ENCODE data around the gene RXRG.

Gene RXRG

DNA sequence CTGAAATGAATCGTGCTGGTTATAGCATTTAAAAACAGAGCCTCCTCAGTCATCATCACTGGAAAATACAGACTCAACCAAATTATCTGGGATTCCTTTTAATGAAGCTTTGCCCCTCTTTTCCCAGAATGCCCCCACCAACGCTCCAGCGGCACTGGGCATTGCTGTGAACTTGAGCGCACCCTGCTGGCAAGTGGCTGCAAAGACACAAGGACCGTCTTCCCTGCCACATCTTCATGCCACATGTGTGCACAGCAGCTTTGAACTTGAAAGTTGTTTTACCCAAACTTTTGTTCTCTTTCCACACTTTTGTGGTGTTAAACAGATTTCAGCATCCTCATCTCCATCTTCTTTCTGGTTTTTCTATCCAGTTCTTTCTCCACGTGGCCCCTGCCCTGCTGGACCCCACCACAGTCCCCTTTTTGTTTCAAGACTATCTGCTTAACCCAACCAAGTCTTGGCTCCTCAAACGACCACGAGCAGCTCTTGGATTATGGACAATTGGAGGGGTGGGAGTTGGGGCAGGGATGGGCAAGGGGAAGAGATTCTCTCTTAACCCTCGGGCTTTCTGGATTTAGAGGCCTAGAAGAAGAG, 75.6 kb downstream of the RXRG start:
- DNase-seq (ENCODE audit: low read depth in 2 of 2): peak in 1 of 2 donors; percentile 26

DNA sequence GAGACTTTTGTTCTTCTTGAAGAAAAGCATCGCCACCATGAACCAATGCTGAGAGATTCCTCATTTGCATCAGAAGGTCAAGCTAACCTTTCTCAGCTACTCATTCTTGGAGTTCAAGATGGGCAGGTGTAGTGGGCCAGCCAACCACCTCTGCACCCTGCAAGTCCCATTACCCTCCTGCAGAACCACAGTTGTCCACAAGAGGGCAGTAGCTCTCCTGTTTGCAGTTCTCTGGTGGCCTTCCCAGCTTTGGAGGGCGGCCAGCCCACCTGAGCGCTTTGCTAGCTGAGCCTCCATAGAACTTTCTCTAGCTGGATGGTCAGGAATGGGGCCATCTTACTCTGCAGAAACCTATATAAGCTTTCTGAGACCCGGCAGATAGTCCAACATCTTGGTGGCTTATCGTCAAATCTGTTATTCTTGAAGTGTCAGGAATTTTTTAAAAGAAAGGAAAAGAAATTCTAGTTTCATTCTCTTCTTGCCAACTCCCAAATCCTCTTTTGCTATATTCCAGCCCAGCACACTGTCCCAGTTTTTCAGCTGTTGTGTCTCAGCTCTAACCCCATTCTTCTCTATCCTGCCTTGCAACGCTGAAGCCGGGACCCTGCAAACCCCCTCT, 77.4 kb downstream of the RXRG start:
- peak; percentile 60 to 61 for DNase-seq (ENCODE audit: low read depth in 2 of 2)

DNA sequence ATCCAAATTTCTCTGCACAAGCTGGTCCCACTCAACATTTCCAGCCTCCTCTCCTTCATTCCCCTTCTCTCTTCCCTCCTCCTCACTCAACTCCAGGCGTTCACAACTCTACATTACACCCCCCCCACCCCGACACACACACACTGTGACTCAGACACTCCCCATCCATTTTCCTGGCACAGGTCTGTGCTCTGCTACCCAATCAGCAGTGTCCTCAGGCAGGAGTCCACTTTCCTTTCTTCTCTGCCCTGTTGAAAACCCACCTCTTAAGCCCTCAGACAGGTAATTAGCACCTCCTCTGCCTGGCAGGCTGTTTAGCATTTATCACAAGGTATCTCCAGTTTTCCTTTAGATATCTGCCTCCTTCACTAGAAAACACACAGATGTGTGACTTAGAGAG, 79.6 kb downstream of the RXRG start:
- DNase-seq (ENCODE audit: low read depth in 2 of 2): no peak

DNA sequence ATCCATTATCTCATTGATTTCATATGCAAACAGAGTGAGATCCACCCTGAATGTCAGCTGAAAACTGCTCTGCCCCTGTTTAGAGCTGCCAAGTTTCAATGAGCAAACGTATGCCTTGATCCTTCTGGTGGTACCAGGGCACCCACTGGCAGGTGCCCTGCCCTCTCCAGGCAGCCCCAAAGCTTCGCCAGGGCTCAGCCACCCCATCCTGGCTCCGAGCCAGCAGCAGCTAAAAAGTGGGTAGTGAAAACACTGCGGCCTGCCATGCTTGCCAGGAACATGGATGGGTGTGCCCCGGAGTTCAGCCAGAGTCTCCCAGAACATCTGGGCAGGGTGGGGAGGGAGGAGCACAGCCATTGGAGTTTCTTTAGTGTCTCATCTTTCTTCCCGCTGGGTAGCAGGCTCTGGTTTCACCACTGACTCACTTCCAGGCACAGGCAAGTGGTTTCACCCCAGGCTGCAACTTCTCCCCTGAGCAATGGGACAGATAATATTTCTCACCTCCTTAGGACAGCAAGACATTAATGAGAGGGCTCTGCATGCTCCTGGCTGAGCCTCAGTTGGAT, 80.3 kb downstream of the RXRG start:
- DNase-seq (ENCODE audit: low read depth in 2 of 2): no peak

DNA sequence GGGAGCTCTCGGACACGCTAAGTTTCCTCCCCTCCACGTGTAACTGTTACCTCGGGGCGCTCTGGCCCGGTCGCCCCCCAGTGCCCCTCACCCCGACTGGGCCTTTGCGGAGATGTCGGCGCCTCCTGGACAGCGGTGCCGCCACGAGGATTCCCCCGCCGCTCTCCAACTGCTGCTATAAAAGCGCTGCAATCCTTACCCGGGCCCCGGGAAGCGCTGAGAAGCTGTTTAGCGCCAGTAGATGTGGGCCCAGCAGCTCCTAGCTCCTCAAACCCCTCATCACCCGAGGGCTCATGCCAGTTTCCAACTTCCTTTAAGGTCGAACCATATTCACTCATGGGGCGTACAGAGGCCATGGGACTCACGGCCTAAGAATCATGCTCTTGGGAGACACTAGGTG, 88.0 kb downstream of the RXRG start:
- no peak for DNase-seq (ENCODE audit: low read depth in 2 of 2)

DNA sequence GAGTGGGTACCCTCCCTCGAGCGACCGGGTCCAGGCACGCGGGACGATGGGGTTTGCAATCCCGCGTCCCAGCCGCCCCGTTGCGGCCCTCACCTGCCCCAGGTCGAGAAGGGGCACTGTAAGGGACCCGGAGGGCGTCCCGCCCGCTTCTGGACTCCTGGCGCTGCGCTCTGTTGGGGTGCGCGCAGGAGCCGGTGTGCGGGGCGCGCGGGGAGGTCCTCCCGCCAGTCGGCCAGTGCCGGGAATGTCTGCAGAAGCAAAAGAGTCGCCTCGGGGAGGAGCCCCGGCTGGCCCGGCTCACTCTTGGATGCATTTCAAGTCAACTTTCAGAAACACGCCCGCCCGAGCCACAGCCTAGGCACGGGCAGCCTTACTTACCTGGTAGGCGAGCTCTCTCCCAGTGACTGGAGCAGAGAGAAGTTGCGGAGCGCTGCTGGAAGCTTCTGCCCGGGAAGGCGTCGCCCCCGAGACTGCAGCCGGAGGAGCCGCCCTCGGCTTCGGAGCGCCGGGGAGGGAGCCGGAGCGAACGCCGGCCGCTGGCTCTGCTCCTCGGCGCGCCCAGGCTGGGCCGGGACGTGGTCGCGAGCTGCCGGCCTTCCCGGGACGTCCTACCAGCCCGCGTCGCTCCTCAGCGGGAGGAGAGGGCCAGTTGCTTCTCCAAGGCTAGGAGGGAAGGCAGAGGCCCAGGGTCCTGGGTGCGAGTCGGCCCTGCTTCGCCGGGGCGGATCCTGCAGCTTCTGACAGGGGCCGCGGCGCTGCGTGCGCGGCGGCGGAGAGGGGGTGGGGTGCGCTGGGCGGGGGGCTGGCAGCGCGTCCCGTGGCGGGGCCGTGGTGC, 88.7 kb downstream of the RXRG start, which contains the start of gene LMX1A:
Gene LMX1A, minus strand, starts transcription at position 739 of the 835 bp plus-strand sequence. CDS start 1,156 bp downstream, outside the sequence.
- no peak for DNase-seq (ENCODE audit: low read depth in 2 of 2)

DNA sequence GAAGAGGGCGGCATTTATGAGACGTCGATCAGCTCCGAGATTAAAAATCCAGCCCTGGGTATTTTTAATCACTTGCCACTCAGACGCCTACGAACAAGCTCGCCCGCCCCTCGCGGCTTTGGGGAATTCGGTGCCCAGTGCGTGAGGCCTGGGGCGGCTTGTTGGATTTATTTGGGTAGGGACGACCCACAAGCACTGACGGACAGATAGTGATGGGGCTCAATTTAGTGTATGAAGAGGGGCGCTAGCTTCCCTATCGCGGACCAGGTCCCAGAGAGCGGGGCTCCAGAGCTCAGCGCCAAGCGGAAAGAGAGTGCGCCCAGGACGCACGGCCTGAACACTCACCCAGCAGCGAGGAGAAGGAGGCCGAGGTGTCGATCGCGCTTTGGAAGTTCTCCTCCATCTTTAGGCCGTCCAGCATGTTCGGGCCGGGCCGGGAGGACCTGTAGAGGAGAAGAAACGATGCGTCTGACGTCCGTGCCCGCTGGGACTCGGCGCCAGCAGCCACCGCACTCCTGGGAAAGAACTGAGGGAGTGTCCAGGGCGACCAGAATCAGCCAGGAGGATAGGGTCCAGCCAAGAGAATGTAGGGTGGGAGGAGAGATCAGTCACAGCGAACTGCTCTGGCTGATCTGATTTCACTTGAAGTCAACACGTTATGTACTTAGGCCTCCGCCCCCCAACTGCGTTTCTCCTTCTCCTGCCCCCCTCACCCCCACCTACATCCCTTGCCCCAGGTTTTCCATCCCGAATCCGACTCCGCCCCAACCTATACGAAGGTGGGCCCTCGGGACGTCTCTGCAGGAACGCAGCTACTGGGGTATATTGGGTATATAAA, 89.6 kb downstream of the RXRG start:
- no peak for DNase-seq (ENCODE audit: low read depth in 2 of 2)

DNA sequence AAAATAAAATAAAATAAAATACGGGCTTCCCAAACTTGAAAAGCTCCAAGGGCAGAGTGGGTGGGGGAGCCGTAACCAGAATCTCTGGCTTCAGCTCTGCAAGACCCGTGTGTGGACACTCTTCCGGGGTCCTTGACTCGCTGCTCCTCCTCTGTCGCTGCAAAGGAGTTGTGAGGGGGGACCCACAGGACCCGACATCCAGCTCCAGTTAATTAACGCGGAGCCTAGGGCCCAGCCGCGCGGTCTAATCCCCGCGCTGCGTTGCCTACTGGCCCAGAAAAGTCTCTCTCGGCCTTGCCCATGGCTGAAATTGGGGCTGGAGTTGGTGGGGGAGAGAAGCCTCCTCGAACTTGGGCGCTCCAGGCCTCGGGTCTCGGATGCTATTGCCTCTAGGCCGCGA, 90.2 kb downstream of the RXRG start:
- DNase-seq (ENCODE audit: low read depth in 2 of 2): no peak

DNA sequence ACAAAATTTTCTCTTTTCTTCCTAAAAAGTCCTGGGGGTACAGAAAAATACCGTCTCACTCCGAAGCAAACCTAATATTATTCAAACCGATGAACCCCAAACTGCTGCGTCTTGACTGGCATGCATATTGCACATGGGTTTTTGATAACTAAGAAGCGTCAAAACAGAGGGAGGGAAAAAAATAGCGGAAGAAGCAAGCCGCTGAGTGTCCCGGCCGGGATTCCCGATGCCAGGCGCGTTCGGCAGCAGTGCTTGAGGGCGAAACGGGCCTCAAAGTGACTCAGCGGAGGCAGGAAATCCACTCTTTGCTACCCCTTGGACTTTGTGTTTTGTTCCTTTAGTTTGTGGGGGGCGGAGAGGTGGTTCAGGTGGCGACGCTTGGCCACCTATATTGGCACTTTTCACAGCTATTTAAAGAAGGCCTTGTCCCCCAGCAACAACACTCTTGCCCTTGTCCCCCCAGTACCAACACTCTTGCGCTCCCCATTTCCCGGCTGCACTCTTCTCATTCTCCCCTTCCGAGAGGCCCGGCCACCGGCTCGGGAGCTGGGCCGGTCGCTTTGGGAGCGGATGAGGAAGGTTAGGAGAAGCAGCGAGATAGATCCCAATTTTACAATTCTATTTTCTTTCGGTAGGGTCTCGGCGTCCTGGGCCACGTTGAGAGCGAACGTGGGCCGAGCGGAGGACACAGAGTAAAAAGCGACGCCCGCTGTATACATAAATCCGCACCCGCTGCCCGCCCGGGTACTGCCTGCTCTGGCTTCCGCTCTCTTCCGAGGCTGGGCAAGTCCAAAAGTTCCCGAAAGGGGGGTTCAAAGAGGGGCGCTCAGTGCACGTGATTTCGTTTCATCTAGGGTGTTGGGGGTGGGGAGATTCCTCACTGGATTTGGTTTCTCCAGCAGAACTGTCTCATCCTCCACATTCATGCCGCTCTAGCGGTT, 90.9 kb downstream of the RXRG start:
- no peak for DNase-seq (ENCODE audit: low read depth in 2 of 2)

DNA sequence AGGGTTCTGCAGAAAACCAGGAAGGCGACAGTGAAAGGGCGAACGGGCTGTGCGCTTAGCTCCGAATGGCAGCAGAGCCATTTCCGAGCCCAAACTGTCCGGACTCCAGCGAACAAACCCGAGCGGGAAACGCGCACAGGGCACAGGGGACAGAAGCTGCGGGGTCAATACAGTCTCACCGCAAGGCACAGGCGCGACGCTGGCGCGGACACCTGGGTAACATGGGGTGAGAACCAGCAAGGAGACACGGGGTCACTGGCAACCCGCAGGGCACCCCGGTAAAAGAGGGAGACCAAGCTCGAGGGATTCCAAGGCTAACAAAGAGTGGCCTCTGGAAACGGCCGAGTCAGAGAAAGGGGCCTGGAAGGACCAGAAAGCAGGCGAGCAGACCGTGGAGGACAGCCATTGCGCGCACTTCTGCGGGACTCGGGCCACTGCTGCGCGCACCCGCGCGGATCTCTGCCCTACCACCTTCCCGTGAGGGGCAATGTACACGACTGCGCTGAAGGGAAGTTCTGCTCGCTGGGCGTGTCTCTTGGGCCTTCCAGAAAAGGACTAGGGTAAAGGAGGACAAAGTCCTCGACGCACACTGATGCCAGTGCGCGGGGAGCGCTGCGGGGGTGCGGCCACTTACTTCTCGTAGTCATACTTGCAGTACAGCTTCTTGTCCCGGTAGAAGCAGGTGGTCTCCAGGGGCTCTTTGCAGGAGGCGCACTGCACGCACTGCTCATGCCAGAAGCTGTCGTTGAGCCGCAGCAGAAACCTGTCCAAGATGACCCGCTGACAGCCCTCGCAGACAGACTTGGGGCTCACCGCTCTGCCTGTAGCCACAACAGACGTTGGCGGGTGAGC, 92.3 kb downstream of the RXRG start:
- no peak for DNase-seq (ENCODE audit: low read depth in 2 of 2)

DNA sequence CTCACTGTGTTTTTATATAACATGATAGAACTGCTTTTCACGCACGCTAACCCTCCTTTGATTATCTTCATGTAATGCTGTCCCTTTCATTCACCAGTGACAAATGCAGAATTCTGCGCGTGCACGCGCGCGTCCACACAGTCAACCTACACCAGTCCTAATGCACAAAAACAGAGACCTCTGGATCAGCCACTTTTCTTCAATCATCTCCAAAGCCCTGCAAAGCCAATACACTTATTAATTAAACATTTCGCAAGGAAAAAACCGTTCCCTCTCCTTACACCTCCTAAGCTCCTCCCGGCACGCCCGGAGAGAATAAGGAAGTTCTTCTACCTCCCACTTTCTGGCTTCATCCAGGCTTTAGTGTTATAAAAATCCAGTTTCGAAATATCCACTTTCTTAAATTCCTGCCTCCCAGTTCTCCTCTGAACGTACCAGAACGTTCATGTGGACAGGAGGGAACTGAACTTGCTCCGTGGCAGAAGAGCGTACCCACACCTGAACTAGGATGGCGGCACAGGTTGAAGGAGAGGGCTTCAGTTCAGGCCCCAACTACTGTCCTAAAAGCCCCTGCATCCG, 93.0 kb downstream of the RXRG start:
- DNase-seq (ENCODE audit: low read depth in 2 of 2): no peak
